ENCODE measurements around the gene C12orf43.

- TF ChIP-seq CTCF (IDR thresholded peaks at IDR 0.05) (no peak), POLR2AphosphoS5 (IDR thresholded peaks at IDR 0.05) (no peak)
Measured at GRCh38 chr12:120983759-120984158, 32.5 kb downstream of the C12orf43 start.

Data from breast epithelium (tissue), 3 donors.